Activated T-helper 17 cell treated with anti-CD3 and anti-CD28 coated beads, Interleukin-2, amount 50 U/mL, for 72 hours (primary cell): ENCODE measurements around the gene LYRM4. TPM values are rescaled to one million over a fixed set of nuclear protein-coding genes. Genes with fewer than 3 reads are reported as not detected.
"Not testable (repeated sequence)": the region's sequence is repeated elsewhere in the genome, so short reads cannot be mapped to it uniquely, and the experiment has no call there.

Source experiments
- ATAC-seq: fragments of 150-1000 bp; cut with Tn5 transposase; replicated peaks from 2 replicates; pipeline ENCODE4 v1.10.0; 2021; ENCODE audit warnings: mild to moderate bottlenecking, moderate library complexity
- H3K27ac Mint-ChIP-seq: one replicate; pipeline ENCODE4 v1.8.0; 2022; ENCODE audit warnings: mixed read lengths
- H3K27me3 Mint-ChIP-seq: one replicate; pipeline ENCODE4 v1.8.0; 2022; ENCODE audit warnings: mixed read lengths
- H3K36me3 Mint-ChIP-seq: one replicate; pipeline ENCODE4 v1.8.0; 2022; ENCODE audit warnings: low read depth, mild to moderate bottlenecking, mixed read lengths
- H3K4me1 Mint-ChIP-seq: one replicate; pipeline ENCODE4 v1.8.0; 2022; ENCODE audit warnings: mixed read lengths
- H3K4me3 Mint-ChIP-seq: one replicate; pipeline ENCODE4 v1.8.0; 2022; ENCODE audit warnings: mild to moderate bottlenecking, mixed read lengths
- H3K9me3 Mint-ChIP-seq: one replicate; pipeline ENCODE4 v1.8.0; 2022; ENCODE audit warnings: mixed read lengths
- total RNA-seq, 2 donors: library from RNA; stranded (reverse); gene quantifications; one replicate each; pipeline ENCODE4 v1.2.3, GENCODE V29; 2022

LYRM4 gene
- total RNA-seq, 2 donors from 2014 or later, result 34.0 to 64.2 TPM

DNA sequence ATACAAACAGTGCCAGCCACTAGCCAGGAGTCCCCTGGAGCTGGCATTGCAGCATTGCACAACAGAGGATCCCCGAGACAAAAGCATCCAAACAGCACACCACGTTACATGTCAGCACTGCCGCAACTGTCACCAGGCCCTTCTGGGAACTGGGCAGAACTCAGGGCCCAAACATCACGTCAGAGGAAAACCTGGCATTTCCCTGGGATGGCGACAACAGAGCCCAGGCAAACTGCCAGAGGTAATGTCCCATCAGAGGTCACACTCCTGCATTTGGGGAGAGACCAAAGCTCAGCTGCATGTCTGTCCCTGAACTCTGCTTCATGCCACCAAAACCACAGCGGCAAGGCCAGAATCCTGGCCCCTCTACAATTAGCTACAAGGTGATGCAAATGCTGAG, 139.3 kb downstream of the LYRM4 start:
- ATAC-seq, result no peak
- H3K9me3 Mint-ChIP-seq, result no peaks in the 10 kb centered on the region
- no peaks in the 10 kb centered on the region for H3K27me3 Mint-ChIP-seq
- no peaks in the 10 kb centered on the region for H3K36me3 Mint-ChIP-seq
- H3K4me3 Mint-ChIP-seq, result no peak overlapping the region
- H3K4me1 Mint-ChIP-seq, result no peaks in the 10 kb centered on the region
- H3K27ac Mint-ChIP-seq, result no peak overlapping the region

DNA sequence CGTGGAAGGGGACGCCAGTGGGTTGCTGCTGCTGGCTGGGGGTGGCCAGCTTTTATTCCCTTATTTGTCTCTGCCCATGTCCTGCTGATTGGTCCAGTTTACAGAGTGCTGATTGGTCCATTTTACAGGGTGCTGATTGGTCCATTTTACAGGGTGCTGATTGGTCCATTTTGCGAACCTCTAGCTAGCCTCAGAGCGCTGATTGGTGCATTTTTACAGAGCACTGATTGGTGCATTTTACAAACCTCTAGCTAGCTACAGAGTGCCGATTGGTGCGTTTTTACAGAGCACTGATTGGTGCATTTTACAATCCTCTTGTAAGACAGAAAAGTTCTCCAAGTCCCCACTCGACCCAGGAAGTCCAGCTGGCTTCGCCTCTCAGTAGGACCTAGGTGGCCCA, 140.2 kb downstream of the LYRM4 start:
- H3K27ac Mint-ChIP-seq, H3K9me3 Mint-ChIP-seq, H3K27me3 Mint-ChIP-seq, H3K36me3 Mint-ChIP-seq, ATAC-seq, H3K4me3 Mint-ChIP-seq, H3K4me1 Mint-ChIP-seq: not testable (repeated sequence)

DNA sequence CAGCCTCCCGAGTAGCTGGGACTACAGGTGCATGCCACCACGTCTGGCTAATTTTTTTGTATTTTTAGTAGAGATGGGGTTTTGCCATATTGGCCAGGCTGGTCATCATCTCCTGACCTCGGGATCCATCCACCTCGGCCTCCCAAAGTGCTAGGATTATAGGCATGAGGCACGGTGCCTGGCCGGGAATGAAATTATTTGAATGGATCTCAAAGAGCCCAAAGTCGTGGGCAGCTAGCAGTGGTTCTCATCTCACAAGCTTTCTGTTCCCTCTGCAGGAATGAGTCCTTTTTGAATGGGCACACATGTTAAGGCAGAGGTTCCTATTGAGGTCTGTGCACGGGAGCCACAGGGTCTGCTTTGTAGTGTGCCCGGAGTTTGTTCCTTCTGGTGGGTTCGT, 140.7 kb downstream of the LYRM4 start:
- no peak for ATAC-seq
- Mint-ChIP-seq H3K36me3 (no peaks in the 10 kb centered on the region), H3K27me3 (no peaks in the 10 kb centered on the region), H3K9me3 (no peaks in the 10 kb centered on the region), H3K4me1 (no peaks in the 10 kb centered on the region), H3K27ac (no peak overlapping the region), H3K4me3 (no peak overlapping the region)

GRCh38 chr6:5119090-5119951, 141.4 kb downstream of the LYRM4 start:
- no peak overlapping the region for H3K27ac Mint-ChIP-seq
- H3K27me3 Mint-ChIP-seq, result no peaks in the 10 kb centered on the region
- no peaks in the 10 kb centered on the region for H3K4me1 Mint-ChIP-seq
- no peak overlapping the region for H3K4me3 Mint-ChIP-seq
- no peaks in the 10 kb centered on the region for H3K36me3 Mint-ChIP-seq
- H3K9me3 Mint-ChIP-seq, result no peaks in the 10 kb centered on the region
- no peak for ATAC-seq

DNA sequence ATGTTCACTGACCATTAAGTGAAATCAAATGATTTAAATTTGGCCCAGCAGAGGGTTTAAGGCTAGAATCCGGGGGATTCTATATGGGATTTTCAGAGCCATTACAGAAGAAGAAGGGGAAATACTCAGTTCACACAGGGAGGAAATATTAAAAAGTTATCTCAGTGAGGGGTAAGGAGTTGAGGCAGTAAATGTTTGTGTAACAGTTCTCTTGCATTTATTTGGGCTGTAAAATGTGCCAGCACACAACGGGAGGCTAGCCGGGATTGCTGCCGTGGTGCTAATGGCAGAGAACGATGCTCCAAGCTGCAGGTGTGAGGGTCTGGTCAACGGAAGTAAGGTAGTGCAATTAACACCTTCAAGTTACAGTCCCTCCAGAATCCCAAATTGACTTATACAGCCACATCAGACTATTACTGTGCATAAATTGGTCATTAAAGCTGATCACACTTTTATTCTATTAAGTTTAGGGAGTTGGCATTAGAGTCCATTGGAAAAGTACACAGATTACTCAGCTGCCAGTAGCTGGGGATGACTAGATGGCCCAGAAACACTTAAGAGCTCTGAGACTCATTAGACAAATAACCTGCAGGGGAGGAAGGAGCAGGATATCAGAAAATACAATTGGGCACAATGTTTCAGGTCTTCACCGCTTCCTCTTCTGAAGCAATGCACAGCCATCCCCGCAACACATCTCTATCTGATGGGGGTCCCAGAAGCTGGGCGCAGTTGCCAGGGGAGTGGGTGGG, 144.3 kb downstream of the LYRM4 start:
- Mint-ChIP-seq H3K4me1 (no peaks in the 10 kb centered on the region), H3K4me3 (no peak overlapping the region), H3K36me3 (no peaks in the 10 kb centered on the region), H3K27me3 (no peaks in the 10 kb centered on the region), H3K27ac (no peak overlapping the region), H3K9me3 (no peaks in the 10 kb centered on the region)
- no peak for ATAC-seq

DNA sequence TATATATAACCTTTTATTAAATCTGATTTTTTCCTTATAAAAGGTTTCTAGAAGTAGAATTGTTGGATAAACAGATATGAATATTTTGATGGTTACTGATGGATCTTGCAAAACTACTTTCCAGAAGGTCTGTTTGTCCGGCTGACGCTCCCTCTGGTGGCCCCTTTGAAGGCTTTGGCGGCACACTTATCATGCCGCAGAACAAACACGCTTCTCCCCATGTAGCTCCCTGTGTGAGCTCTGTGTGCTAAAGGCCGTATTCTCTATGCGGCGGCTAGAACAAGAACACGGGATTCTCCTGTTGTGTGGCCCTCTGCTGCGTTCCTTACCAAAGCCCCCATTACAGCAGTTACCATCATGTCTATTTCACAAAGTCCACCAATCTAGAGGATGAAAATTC, 145.6 kb downstream of the LYRM4 start:
- Mint-ChIP-seq H3K36me3 (no peaks in the 10 kb centered on the region), H3K9me3 (no peaks in the 10 kb centered on the region), H3K4me3 (no peak overlapping the region), H3K27ac (no peak overlapping the region), H3K27me3 (no peaks in the 10 kb centered on the region), H3K4me1 (no peaks in the 10 kb centered on the region)
- ATAC-seq, result no peak

GRCh38 chr6:5113096-5113495, 147.7 kb downstream of the LYRM4 start:
- Mint-ChIP-seq H3K27me3 (no peaks in the 10 kb centered on the region), H3K4me3 (no peak overlapping the region), H3K4me1 (no peaks in the 10 kb centered on the region), H3K9me3 (no peaks in the 10 kb centered on the region), H3K27ac (no peak overlapping the region), H3K36me3 (no peaks in the 10 kb centered on the region)
- no peak for ATAC-seq

DNA sequence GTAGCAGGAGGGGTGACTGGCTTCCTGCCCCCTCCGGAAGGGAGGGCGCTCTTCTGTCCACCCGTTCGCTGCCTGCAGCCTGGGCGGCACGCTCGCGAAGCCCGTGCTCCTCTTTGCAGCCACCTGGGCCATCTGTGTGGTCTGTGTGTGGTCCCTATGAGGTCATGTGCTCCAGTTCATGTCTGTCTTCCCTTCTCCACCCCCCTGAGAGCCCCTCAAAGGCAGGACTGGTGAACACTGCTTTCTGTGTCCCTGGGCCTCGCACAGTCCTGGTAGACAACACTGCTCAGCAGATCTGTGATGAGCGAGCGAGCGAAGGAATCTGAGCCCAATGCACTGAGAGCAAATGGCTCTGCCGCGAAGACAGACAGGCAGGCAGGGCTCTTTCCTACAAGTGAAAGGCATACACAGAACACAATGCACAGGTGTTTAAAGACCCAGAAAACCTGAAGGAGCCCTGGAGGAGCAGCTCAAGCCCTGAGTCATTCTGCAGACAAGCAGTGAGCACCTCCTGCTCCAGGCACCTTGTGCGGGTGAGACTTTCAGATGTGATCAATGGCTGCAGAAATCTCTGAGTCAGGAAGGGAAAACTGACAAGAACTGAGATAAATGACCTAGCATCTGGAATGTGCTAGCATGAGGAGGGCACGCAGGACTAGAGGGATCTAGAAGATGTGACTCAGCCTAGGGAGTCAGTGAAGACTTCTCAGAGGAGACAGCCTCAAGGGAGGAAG, 148.5 kb downstream of the LYRM4 start:
- Mint-ChIP-seq H3K9me3 (no peaks in the 10 kb centered on the region), H3K4me1 (no peaks in the 10 kb centered on the region), H3K27me3 (no peaks in the 10 kb centered on the region), H3K36me3 (no peaks in the 10 kb centered on the region), H3K4me3 (no peak overlapping the region), H3K27ac (no peak overlapping the region)
- no peak for ATAC-seq

DNA sequence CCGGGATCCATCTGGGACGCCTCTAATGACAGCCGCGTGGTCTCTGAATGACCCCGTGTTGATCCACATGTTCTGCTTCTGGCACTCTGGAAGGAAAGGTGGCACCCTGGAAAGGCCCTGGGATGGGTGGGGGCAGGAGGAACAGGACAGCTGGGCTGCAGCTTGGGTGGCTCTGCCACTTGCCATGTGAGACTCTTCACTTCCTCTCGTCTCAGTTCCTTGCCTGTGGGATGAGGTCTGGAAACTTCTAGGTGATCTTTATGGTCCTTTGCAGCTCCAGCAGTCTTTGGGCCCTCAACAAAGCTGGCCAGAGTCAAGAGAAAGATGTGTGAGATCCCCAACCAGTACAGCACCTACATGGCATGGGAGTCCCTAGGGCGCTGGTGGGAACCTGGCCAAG, 149.1 kb downstream of the LYRM4 start:
- Mint-ChIP-seq H3K27ac (no peak overlapping the region), H3K9me3 (no peaks in the 10 kb centered on the region), H3K4me1 (no peaks in the 10 kb centered on the region), H3K27me3 (no peaks in the 10 kb centered on the region), H3K36me3 (no peaks in the 10 kb centered on the region), H3K4me3 (no peak overlapping the region)
- no peak for ATAC-seq

- no peak overlapping the region for H3K4me3 Mint-ChIP-seq
- ATAC-seq, result no peak
- H3K9me3 Mint-ChIP-seq, result no peaks in the 10 kb centered on the region
- H3K36me3 Mint-ChIP-seq, result no peaks in the 10 kb centered on the region
- no peaks in the 10 kb centered on the region for H3K27me3 Mint-ChIP-seq
- H3K27ac Mint-ChIP-seq, result no peak overlapping the region
- no peaks in the 10 kb centered on the region for H3K4me1 Mint-ChIP-seq
These were observed 150.5 kb downstream of the LYRM4 start for GRCh38 chr6:5110246-5110645.

- no peaks in the 10 kb centered on the region for H3K9me3 Mint-ChIP-seq
- no peak for ATAC-seq
- no peaks in the 10 kb centered on the region for H3K36me3 Mint-ChIP-seq
- H3K27ac Mint-ChIP-seq, result no peak overlapping the region
- H3K4me1 Mint-ChIP-seq, result no peaks in the 10 kb centered on the region
- no peak overlapping the region for H3K4me3 Mint-ChIP-seq
- H3K27me3 Mint-ChIP-seq, result no peaks in the 10 kb centered on the region
These were observed 151.3 kb downstream of the LYRM4 start for GRCh38 chr6:5109436-5109835.

DNA sequence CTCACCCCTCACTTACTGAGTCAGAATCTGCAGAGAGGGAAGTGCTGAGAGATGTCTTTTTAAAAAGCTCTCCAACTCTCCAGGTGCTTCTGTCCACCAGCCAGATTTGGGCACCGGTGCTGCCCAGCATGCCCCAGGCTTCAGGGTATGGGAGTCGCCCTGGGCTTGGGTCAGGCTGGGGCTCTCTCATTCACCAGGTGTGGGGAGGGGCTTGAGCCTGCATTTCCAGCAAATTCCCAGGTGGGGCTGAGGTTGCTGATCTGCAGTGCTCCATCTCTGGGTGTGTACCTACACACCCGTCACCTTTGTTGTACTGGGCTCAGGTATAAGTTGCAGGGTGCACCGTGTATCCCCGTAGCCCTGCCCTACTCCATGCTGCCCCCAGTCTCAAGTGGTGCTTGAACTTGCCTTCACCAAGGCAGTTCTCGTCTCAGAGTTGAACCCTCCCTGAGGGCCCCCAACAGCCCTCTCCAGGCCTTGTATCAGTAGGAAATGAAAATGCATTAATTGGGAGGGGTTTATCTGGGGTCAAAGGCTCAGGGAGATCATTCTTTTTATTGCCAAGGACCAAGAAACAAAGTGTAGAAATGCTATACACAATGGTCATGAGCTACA, 152.1 kb downstream of the LYRM4 start:
- Mint-ChIP-seq H3K27ac (no peak overlapping the region), H3K4me3 (no peak overlapping the region), H3K9me3 (no peaks in the 10 kb centered on the region), H3K4me1 (no peaks in the 10 kb centered on the region), H3K36me3 (no peaks in the 10 kb centered on the region), H3K27me3 (no peaks in the 10 kb centered on the region)
- no peak for ATAC-seq

- no peaks in the 10 kb centered on the region for H3K36me3 Mint-ChIP-seq
- H3K9me3 Mint-ChIP-seq, result no peaks in the 10 kb centered on the region
- no peak for ATAC-seq
- H3K4me3 Mint-ChIP-seq, result no peak overlapping the region
- no peak overlapping the region for H3K27ac Mint-ChIP-seq
- H3K27me3 Mint-ChIP-seq, result no peaks in the 10 kb centered on the region
- H3K4me1 Mint-ChIP-seq, result no peaks in the 10 kb centered on the region
These were observed 152.7 kb downstream of the LYRM4 start for GRCh38 chr6:5108068-5108467.

DNA sequence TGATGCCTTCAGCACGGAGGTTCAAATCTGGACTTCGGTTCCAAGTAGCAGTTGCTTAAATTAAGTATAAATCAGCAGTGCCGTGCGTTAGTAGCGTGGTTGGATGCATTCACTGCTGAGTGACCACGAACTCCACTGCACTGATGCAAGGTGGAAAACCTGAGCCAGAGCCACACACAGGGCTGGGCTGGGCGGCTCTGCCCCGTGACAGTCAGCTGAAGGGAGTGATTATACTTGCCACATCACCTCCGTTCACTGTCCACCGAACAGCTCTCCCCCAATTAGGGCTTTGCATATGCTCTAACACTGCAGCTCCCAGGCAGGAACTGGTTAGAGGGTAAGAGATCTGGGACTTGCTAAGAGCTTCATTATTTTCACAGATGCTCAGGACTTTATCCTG, 153.4 kb downstream of the LYRM4 start:
- ATAC-seq, result no peak
- Mint-ChIP-seq H3K27ac (no peak overlapping the region), H3K36me3 (no peaks in the 10 kb centered on the region), H3K27me3 (no peaks in the 10 kb centered on the region), H3K4me1 (no peaks in the 10 kb centered on the region), H3K9me3 (no peaks in the 10 kb centered on the region), H3K4me3 (no peak overlapping the region)
